ENCODE data around the gene PGF. TPM values are rescaled to one million over a fixed set of nuclear protein-coding genes. Genes with fewer than 3 reads are reported as not detected.

Gene PGF
- total RNA-seq, 4 donors from 2014 or later: 3.5 to 10.5 (median 7.9) TPM

GRCh38 chr14:74945852-74946658, 9.3 kb downstream of the PGF start:
- TF ChIP-seq POLR2A (IDR thresholded peaks at IDR 0.05) (no peak), CTCF (IDR thresholded peaks at IDR 0.05) (peak; percentile 84 to 89), EP300 (IDR thresholded peaks at IDR 0.05) (no peak), POLR2AphosphoS5 (IDR thresholded peaks at IDR 0.05) (no peak)
- Histone ChIP-seq H3K36me3 (peaks cover 5% of the 10 kb centered on the region), H3K27me3 (no peaks in the 10 kb centered on the region), H3K9me3 (no peaks in the 10 kb centered on the region), H3K27ac (no peak overlapping the region), H3K4me1 (peaks cover 43% of the 10 kb centered on the region), H3K4me3 (no peak overlapping the region)
- 39% methylated on average over 17 of the region's 17 CpGs for WGBS
- DNase-seq (ENCODE audit: low spot score in 2 of 2): no peak

GRCh38 chr14:74945261-74945851, 10.0 kb downstream of the PGF start:
- DNase-seq (ENCODE audit: low spot score in 2 of 2): no peak
- Histone ChIP-seq H3K27ac (no peak overlapping the region), H3K9me3 (no peaks in the 10 kb centered on the region), H3K4me3 (no peak overlapping the region), H3K4me1 (peaks cover 49% of the 10 kb centered on the region), H3K36me3 (peaks cover 5% of the 10 kb centered on the region), H3K27me3 (no peaks in the 10 kb centered on the region)
- TF ChIP-seq POLR2AphosphoS5 (IDR thresholded peaks at IDR 0.05) (no peak), POLR2A (IDR thresholded peaks at IDR 0.05) (no peak), CTCF (IDR thresholded peaks at IDR 0.05) (peak; percentile 14 to 35)
- 70% methylated on average over 17 of the region's 17 CpGs for WGBS

- H3K9me3 ChIP-seq: no peaks in the 10 kb centered on the region
- no peak for DNase-seq (ENCODE audit: low spot score in 2 of 2)
These were observed 12.8 kb downstream of the PGF start for GRCh38 chr14:74942608-74943007.

GRCh38 chr14:74942181-74942580, 13.2 kb downstream of the PGF start:
- Histone ChIP-seq H3K4me1 (peaks cover 55% of the 10 kb centered on the region), H3K9me3 (no peaks in the 10 kb centered on the region), H3K4me3 (no peak overlapping the region), H3K36me3 (no peaks in the 10 kb centered on the region), H3K27ac (peak overlapping the region; percentile 82), H3K27me3 (no peaks in the 10 kb centered on the region)
- WGBS: 83% methylated on average over 12 of the region's 12 CpGs
- DNase-seq (ENCODE audit: low spot score in 2 of 2): no peak
- no peak for TF ChIP-seq POLR2A (IDR thresholded peaks at IDR 0.05)
- TF ChIP-seq EP300 (IDR thresholded peaks at IDR 0.05): no peak
- no peak for TF ChIP-seq CTCF (IDR thresholded peaks at IDR 0.05)
- no peak for TF ChIP-seq POLR2AphosphoS5 (IDR thresholded peaks at IDR 0.05)

More at GRCh38 chr14:74942608-74943007, 12.8 kb downstream of the PGF start:
- Histone ChIP-seq H3K4me3 (no peak overlapping the region), H3K4me1 (peaks cover 60% of the 10 kb centered on the region), H3K36me3 (no peaks in the 10 kb centered on the region), H3K27me3 (no peaks in the 10 kb centered on the region), H3K27ac (peak overlapping the region; percentile 82)
- 81% methylated on average over 10 of the region's 11 CpGs for WGBS
- TF ChIP-seq EP300 (IDR thresholded peaks at IDR 0.05) (no peak), CTCF (IDR thresholded peaks at IDR 0.05) (no peak), POLR2A (IDR thresholded peaks at IDR 0.05) (no peak), POLR2AphosphoS5 (IDR thresholded peaks at IDR 0.05) (no peak)

- WGBS: 19% methylated on average over 10 of the region's 13 CpGs
- TF ChIP-seq POLR2AphosphoS5 (IDR thresholded peaks at IDR 0.05) (no peak), POLR2A (IDR thresholded peaks at IDR 0.05) (no peak), CTCF (IDR thresholded peaks at IDR 0.05) (no peak), EP300 (IDR thresholded peaks at IDR 0.05) (no peak)
- Histone ChIP-seq H3K27ac (peak overlapping the region; percentile 82), H3K4me1 (peaks cover 50% of the 10 kb centered on the region), H3K36me3 (no peaks in the 10 kb centered on the region), H3K27me3 (no peaks in the 10 kb centered on the region), H3K4me3 (no peak overlapping the region), H3K9me3 (no peaks in the 10 kb centered on the region)
- DNase-seq (ENCODE audit: low spot score in 2 of 2): no peak
These were observed 13.7 kb downstream of the PGF start for GRCh38 chr14:74941676-74942097.
